Measurements from ENCODE around the gene STPG2.

STPG2 gene

GRCh38 chr4:97627750-97628149 is 515.5 kb downstream of the STPG2 start:
- no peak for ATAC-seq (ENCODE audit: low read depth)
- TF ChIP-seq CTCF (IDR thresholded peaks at IDR 0.05; ENCODE audit: poor library complexity, severe bottlenecking) = no peak
- Histone ChIP-seq H3K27me3 (ENCODE audit: insufficient read depth, poor library complexity, severe bottlenecking) (no peaks in the 10 kb centered on the region), H3K9me3 (ENCODE audit: severe bottlenecking) (no peaks in the 10 kb centered on the region), H3K36me3 (ENCODE audit: low read depth) (no peaks in the 10 kb centered on the region), H3K27ac (ENCODE audit: poor library complexity, severe bottlenecking) (no peak overlapping the region), H3K4me1 (ENCODE audit: insufficient read depth, poor library complexity, severe bottlenecking) (no peaks in the 10 kb centered on the region), H3K4me3 (ENCODE audit: severe bottlenecking) (no peak overlapping the region)
- DNase-seq (ENCODE audit: low spot score) = no peak

- no peaks in the 10 kb centered on the region for H3K4me1 ChIP-seq (ENCODE audit: insufficient read depth, poor library complexity, severe bottlenecking)
- no peak overlapping the region for H3K4me3 ChIP-seq (ENCODE audit: severe bottlenecking)
- no peak overlapping the region for H3K27ac ChIP-seq (ENCODE audit: poor library complexity, severe bottlenecking)
- no peaks in the 10 kb centered on the region for H3K9me3 ChIP-seq (ENCODE audit: severe bottlenecking)
- ATAC-seq (ENCODE audit: low read depth) (no peak), DNase-seq (ENCODE audit: low spot score) (no peak)
- H3K36me3 ChIP-seq (ENCODE audit: low read depth) = no peaks in the 10 kb centered on the region
- TF ChIP-seq CTCF (IDR thresholded peaks at IDR 0.05; ENCODE audit: poor library complexity, severe bottlenecking) = no peak
- H3K27me3 ChIP-seq (ENCODE audit: insufficient read depth, poor library complexity, severe bottlenecking) = no peaks in the 10 kb centered on the region
Observed at GRCh38 chr4:97624204-97624603, 519.1 kb downstream of the STPG2 start.

- H3K36me3 ChIP-seq (ENCODE audit: low read depth) = no peaks in the 10 kb centered on the region
- ATAC-seq (ENCODE audit: low read depth) = no peak
- DNase-seq (ENCODE audit: low spot score) = no peak
Observed at GRCh38 chr4:97605932-97606331, 537.3 kb downstream of the STPG2 start.

GRCh38 chr4:97593248-97593647 is 550.0 kb downstream of the STPG2 start:
- TF ChIP-seq CTCF (IDR thresholded peaks at IDR 0.05; ENCODE audit: poor library complexity, severe bottlenecking) = no peak
- no peaks in the 10 kb centered on the region for H3K36me3 ChIP-seq (ENCODE audit: low read depth)

More at GRCh38 chr4:97605932-97606331, 537.3 kb downstream of the STPG2 start:
- H3K27ac ChIP-seq (ENCODE audit: poor library complexity, severe bottlenecking) = no peak overlapping the region
- H3K27me3 ChIP-seq (ENCODE audit: insufficient read depth, poor library complexity, severe bottlenecking) = no peaks in the 10 kb centered on the region
- H3K4me3 ChIP-seq (ENCODE audit: severe bottlenecking) = no peak overlapping the region
- no peaks in the 10 kb centered on the region for H3K9me3 ChIP-seq (ENCODE audit: severe bottlenecking)
- no peaks in the 10 kb centered on the region for H3K4me1 ChIP-seq (ENCODE audit: insufficient read depth, poor library complexity, severe bottlenecking)
- TF ChIP-seq CTCF (IDR thresholded peaks at IDR 0.05; ENCODE audit: poor library complexity, severe bottlenecking) = no peak

GRCh38 chr4:97590266-97590665 is 553.0 kb downstream of the STPG2 start:
- no peak for TF ChIP-seq CTCF (IDR thresholded peaks at IDR 0.05; ENCODE audit: poor library complexity, severe bottlenecking)
- Histone ChIP-seq H3K4me3 (ENCODE audit: severe bottlenecking) (no peak overlapping the region), H3K27me3 (ENCODE audit: insufficient read depth, poor library complexity, severe bottlenecking) (no peaks in the 10 kb centered on the region), H3K9me3 (ENCODE audit: severe bottlenecking) (no peaks in the 10 kb centered on the region), H3K27ac (ENCODE audit: poor library complexity, severe bottlenecking) (peak overlapping the region; percentile 8), H3K4me1 (ENCODE audit: insufficient read depth, poor library complexity, severe bottlenecking) (peaks cover 20% of the 10 kb centered on the region), H3K36me3 (ENCODE audit: low read depth) (no peaks in the 10 kb centered on the region)
- ATAC-seq (ENCODE audit: low read depth) (peak; percentile 26; the same call in 1 of the 3 replicates), DNase-seq (ENCODE audit: low spot score) (no peak)

More at GRCh38 chr4:97593248-97593647, 550.0 kb downstream of the STPG2 start:
- Histone ChIP-seq H3K27me3 (ENCODE audit: insufficient read depth, poor library complexity, severe bottlenecking) (no peaks in the 10 kb centered on the region), H3K4me1 (ENCODE audit: insufficient read depth, poor library complexity, severe bottlenecking) (peaks cover 12% of the 10 kb centered on the region), H3K27ac (ENCODE audit: poor library complexity, severe bottlenecking) (no peak overlapping the region), H3K4me3 (ENCODE audit: severe bottlenecking) (no peak overlapping the region), H3K9me3 (ENCODE audit: severe bottlenecking) (no peaks in the 10 kb centered on the region)
- DNase-seq (ENCODE audit: low spot score) = no peak
- no peak for ATAC-seq (ENCODE audit: low read depth)

Data from RWPE2 (cell line).